HG03571 (cell line): Measurements from ENCODE around the gene LRRC74A.

ENCODE experiments used
- ATAC-seq: cut with Tn5 transposase; IDR thresholded peaks from one replicate; pipeline ENCODE4 v1.9.1; 2021; ENCODE audit not compliant: unreplicated experiment

Gene LRRC74A

GRCh38 chr14:76826122-76826521 is at the start of gene LRRC74A:
Gene LRRC74A (plus strand): TSS chr14:76826408. CDS start chr14:76826698, 290 bp downstream.
- ATAC-seq: no peak

GRCh38 chr14:76776428-76777251 is 49.6 kb upstream of the LRRC74A start:
- ATAC-seq: no peak

- ATAC-seq: no peak
Observed at GRCh38 chr14:76777721-76778120, 48.5 kb upstream of the LRRC74A start.

- no peak for ATAC-seq
Observed at GRCh38 chr14:76778546-76779215, 47.5 kb upstream of the LRRC74A start.

- ATAC-seq: no peak
Observed at GRCh38 chr14:76779221-76780057, 46.8 kb upstream of the LRRC74A start.

GRCh38 chr14:76780058-76780345 is 46.2 kb upstream of the LRRC74A start:
- no peak for ATAC-seq

GRCh38 chr14:76780360-76780759 is 45.8 kb upstream of the LRRC74A start:
- ATAC-seq: no peak

- ATAC-seq: no peak
Observed at GRCh38 chr14:76780875-76781647, 45.1 kb upstream of the LRRC74A start.

GRCh38 chr14:76781648-76782051 is 44.6 kb upstream of the LRRC74A start:
- ATAC-seq: no peak

GRCh38 chr14:76782115-76782884 is 43.9 kb upstream of the LRRC74A start:
- ATAC-seq: no peak

GRCh38 chr14:76782885-76783566 is 43.2 kb upstream of the LRRC74A start:
- no peak for ATAC-seq

- no peak for ATAC-seq
Observed at GRCh38 chr14:76784266-76784874, 41.8 kb upstream of the LRRC74A start.

GRCh38 chr14:76784881-76785280 is 41.3 kb upstream of the LRRC74A start:
- peak; percentile 67 for ATAC-seq

GRCh38 chr14:76786601-76787000 is 39.6 kb upstream of the LRRC74A start:
- ATAC-seq: no peak

GRCh38 chr14:76792422-76792821 is 33.8 kb upstream of the LRRC74A start:
- ATAC-seq: no peak

GRCh38 chr14:76793324-76793723 is 32.9 kb upstream of the LRRC74A start:
- ATAC-seq: no peak

GRCh38 chr14:76793956-76794355 is 32.3 kb upstream of the LRRC74A start:
- no peak for ATAC-seq

- no peak for ATAC-seq
Observed at GRCh38 chr14:76806446-76806845, 19.8 kb upstream of the LRRC74A start.

- no peak for ATAC-seq
Observed at GRCh38 chr14:76808011-76808410, 18.2 kb upstream of the LRRC74A start.
